SK-N-SH (cell line): ENCODE data around the gene TSC1. TPM values are rescaled to one million over a fixed set of nuclear protein-coding genes. Genes with fewer than 3 reads are reported as not detected.

Source experiments
- CTCF ChIA-PET: fragments of 300-600, 350-600 bp; formaldehyde crosslinking; extraction: SDS; loops from one replicate; lab custom pipeline; 2021; lab: Yijun Ruan, JAX
- POLR2A ChIA-PET: fragments of 350-600 bp; sonication (Branson Sonifier 250); formaldehyde crosslinking; extraction: SDS; loops from one replicate; lab custom pipeline; 2020; ENCODE audit warnings: antibody characterized with exemption, inconsistent platforms; lab: Yijun Ruan, JAX
- DNase-seq: peaks from one replicate; pipeline ENCODE4 v3.0.0; 2012
- H2AFZ ChIP-seq: fragments of 200-600 bp; sonication (generic); 2 replicates; pipeline ENCODE4 v1.8.1; 2016; ENCODE audit warnings: antibody characterized with exemption, mild to moderate bottlenecking, low read depth
- H3F3A ChIP-seq: fragments of 200-600 bp; sonication (generic); replicated peaks from 2 replicates; pipeline ENCODE3; 2016; ENCODE audit warnings: antibody characterized with exemption, mild to moderate bottlenecking; ENCODE audit not compliant: insufficient read depth
- H3K27ac ChIP-seq, 2 experiments: fragments of 200-500 bp in 1 of 2; fragments of 200-600 bp in 1 of 2; sonication (Bioruptor generic) in 1 of 2; sonication (generic), shearing (Covaris generic) in 1 of 2; 2 replicates each; pipeline versions ENCODE4 v1.5.1 to v1.6.1; 2014 to 2016; ENCODE audit warnings: low read depth in 2 of 2, inconsistent platforms in 1 of 2, low read length in 1 of 2, mild to moderate bottlenecking in 1 of 2, mixed read lengths in 1 of 2
- H3K27me3 ChIP-seq: fragments of 200-600 bp; sonication (generic), shearing (Covaris generic); 2 replicates; pipeline ENCODE4 v1.6.1; 2016; ENCODE audit warnings: mixed run types; ENCODE audit not compliant: insufficient read depth
- H3K36me3 ChIP-seq, 2 experiments: fragments of 200-500 bp in 1 of 2; fragments of 200-600 bp in 1 of 2; sonication (Bioruptor generic) in 1 of 2; sonication (generic) in 1 of 2; replicated peaks in 1 of 2; 2 replicates each; pipeline versions ENCODE3 to v1.5.1; 2014 to 2016; ENCODE audit warnings: low read length in 1 of 2, mild to moderate bottlenecking in 1 of 2; ENCODE audit not compliant: insufficient read depth in 2 of 2, control insufficient read depth in 1 of 2
- H3K4me1 ChIP-seq, 2 experiments: fragments of 200-500 bp in 1 of 2; fragments of 200-600 bp in 1 of 2; sonication (Bioruptor generic) in 1 of 2; sonication (generic), shearing (Covaris generic) in 1 of 2; 2 replicates each; pipeline versions ENCODE4 v1.5.1 to v1.6.1; 2014 to 2016; ENCODE audit warnings: low read depth in 1 of 2, low read length in 1 of 2, mixed run types in 1 of 2; ENCODE audit not compliant: insufficient read depth in 2 of 2, control insufficient read depth in 1 of 2
- H3K4me2 ChIP-seq: fragments of 200-600 bp; sonication (generic), shearing (Covaris generic); 2 replicates; pipeline ENCODE4 v1.6.1; 2017; ENCODE audit warnings: mixed run types
- H3K4me3 ChIP-seq, 2 experiments: fragments of 200-500 bp in 1 of 2; fragments of 200-600 bp in 1 of 2; sonication (Bioruptor generic) in 1 of 2; sonication (generic), shearing (Covaris generic) in 1 of 2; 2 replicates each; pipeline versions ENCODE4 v1.5.1 to v1.8.1; 2014 to 2016; ENCODE audit warnings: low read depth in 2 of 2, inconsistent platforms in 1 of 2, low read length in 1 of 2, mild to moderate bottlenecking in 1 of 2, mixed read lengths in 1 of 2, moderate library complexity in 1 of 2
- H3K79me2 ChIP-seq: fragments of 200-600 bp; sonication (generic); 2 replicates; pipeline ENCODE4 v1.8.1; 2017; ENCODE audit warnings: mild to moderate bottlenecking; ENCODE audit not compliant: insufficient read depth
- H3K9ac ChIP-seq: fragments of 200-600 bp; sonication (generic); 2 replicates; pipeline ENCODE4 v1.6.1; 2017; ENCODE audit warnings: mixed run types
- H3K9me2 ChIP-seq: fragments of 200-600 bp; sonication (generic); 2 replicates; pipeline ENCODE4 v1.6.1; 2017; ENCODE audit warnings: mixed run types
- H3K9me3 ChIP-seq: fragments of 200-600 bp; sonication (generic); 2 replicates; pipeline ENCODE4 v1.6.1; 2017; ENCODE audit warnings: mixed run types, mild to moderate bottlenecking, moderate library complexity
- H4K20me1 ChIP-seq: fragments of 200-600 bp; sonication (generic); 2 replicates; pipeline ENCODE4 v1.6.1; 2017; ENCODE audit warnings: mild to moderate bottlenecking, mixed run types; ENCODE audit not compliant: insufficient read depth
- EP300 ChIP-seq, 2 experiments: IDR thresholded peaks; 2 replicates each; pipeline versions ENCODE4 v1.4.0 to v1.6.1; 2012; ENCODE audit warnings: borderline replicate concordance in 1 of 2, low read depth in 1 of 2, low read length in 1 of 2
- FOSL2 ChIP-seq: IDR thresholded peaks from 2 replicates; pipeline ENCODE4 v1.4.0; 2012; ENCODE audit warnings: low read depth, mild to moderate bottlenecking, moderate library complexity, borderline replicate concordance
- IRF3 ChIP-seq: fragments of 150-350 bp; IDR thresholded peaks from 2 replicates; pipeline ENCODE4 v1.6.1; 2016; ENCODE audit warnings: mild to moderate bottlenecking, low read depth, low read length
- MEF2A ChIP-seq: IDR thresholded peaks from 2 replicates; pipeline ENCODE4 v1.4.0; 2012; ENCODE audit warnings: low read depth, borderline replicate concordance
- NRF1 ChIP-seq: IDR thresholded peaks from 2 replicates; pipeline ENCODE4 v1.6.1; 2012; ENCODE audit warnings: low read depth, mild to moderate bottlenecking, low read length
- RAD21 ChIP-seq: IDR thresholded peaks from 2 replicates; pipeline ENCODE4 v1.6.1; 2012; ENCODE audit warnings: mild to moderate bottlenecking, low read length
- REST ChIP-seq: IDR thresholded peaks from 2 replicates; pipeline ENCODE4 v1.6.1; 2012; ENCODE audit warnings: mild to moderate bottlenecking, low read depth, low read length, moderate library complexity
- SIN3A ChIP-seq: IDR thresholded peaks from 2 replicates; pipeline ENCODE4 v1.6.1; 2012; ENCODE audit warnings: low read depth, mild to moderate bottlenecking, low read length, moderate library complexity, borderline replicate concordance
- SMC3 ChIP-seq: IDR thresholded peaks from 2 replicates; pipeline ENCODE4 v1.6.1; 2012; ENCODE audit warnings: low read depth, low read length, improper control_type of control experiment
- TEAD4 ChIP-seq: IDR thresholded peaks from 2 replicates; pipeline ENCODE4 v1.4.0; 2012; ENCODE audit warnings: mild to moderate bottlenecking, borderline replicate concordance; ENCODE audit not compliant: insufficient read depth
- USF1 ChIP-seq: IDR thresholded peaks from 2 replicates; pipeline ENCODE4 v1.4.0; 2012; ENCODE audit warnings: low read depth, borderline replicate concordance
- ZBTB33 ChIP-seq: IDR thresholded peaks from 2 replicates; pipeline ENCODE4 v1.4.0; 2012; ENCODE audit warnings: low read depth, borderline replicate concordance
- WGBS: methylation state at CpG from one replicate; pipeline ENCODE4 v1.1.6; 2017; ENCODE audit warnings: low lambda C conversion rate; 5-methylcytosine and 5-hydroxymethylcytosine counted together
- polyA plus RNA-seq, 3 experiments: library from polyadenylated mRNA; depleted of rRNA; stranded (reverse); fragments of >200 nt; gene quantifications; 2 replicates each; pipeline ENCODE4 v1.2.3, GENCODE V29; 2012

Gene TSC1
- polyA plus RNA-seq, 1 of the 3 experiments (the other 2 are of a cell fraction): 18.3 TPM

GRCh38 chr9:132894346-132894745, 50.1 kb downstream of the TSC1 start:
- Histone ChIP-seq H3K4me1 (no peaks in the 10 kb centered on the region), H3K9me2 (no peaks in the 10 kb centered on the region), H2AFZ (no peak overlapping the region), H3K36me3 (peaks cover 24 to 59% of the 10 kb centered on the region in 2 experiments), H3F3A (no peaks in the 10 kb centered on the region), H3K9ac (no peak overlapping the region), H4K20me1 (no peaks in the 10 kb centered on the region), H3K4me3 (no peak overlapping the region), H3K9me3 (no peaks in the 10 kb centered on the region), H3K4me2 (no peak overlapping the region), H3K27me3 (no peaks in the 10 kb centered on the region), H3K79me2 (no peaks in the 10 kb centered on the region), H3K27ac (no peak overlapping the region)
- no peak for DNase-seq
- no peak for TF ChIP-seq ZBTB33
- no peak for TF ChIP-seq SIN3A
- TF ChIP-seq SMC3: no peak
- TF ChIP-seq TEAD4: no peak
- no peak for TF ChIP-seq RAD21
- no peak for TF ChIP-seq USF1
- no peak for TF ChIP-seq IRF3
- TF ChIP-seq EP300 (IDR thresholded peaks at IDR 0.05; ENCODE audit: borderline replicate concordance in 1 of 2, low read depth in 1 of 2, low read length in 1 of 2): no peak
- no peak for TF ChIP-seq MEF2A
- TF ChIP-seq REST: no peak
- TF ChIP-seq NRF1: no peak
- no peak for TF ChIP-seq FOSL2
- ChIA-PET CTCF (interaction anchor here (1.2 to 5.2 kb wide), 4 partner anchors 8 to 128 kb away, joined by 3 to 30 read pairs (median 6); no protein-coding TSS in a partner anchor), POLR2A (no interaction called here)
- WGBS: 98% methylated on average over 5 of the region's 5 CpGs
